ENCODE results near the gene RARG. TPM values are rescaled to one million over a fixed set of nuclear protein-coding genes. Genes with fewer than 3 reads are reported as not detected.
A peak's percentile ranks its signal among the peaks of the same experiment; 100 is the strongest.

RARG gene
- total RNA-seq, 1 donor from 2014 or later = 6.1 TPM

GRCh38 chr12:53174881-53175491 lies 57.0 kb downstream of the RARG start:
- Histone ChIP-seq H3K27me3 (ENCODE audit: control insufficient read depth, insufficient read depth, low read length) (no peaks in the 10 kb centered on the region), H3K4me3 (ENCODE audit: low read depth, low read length) (no peak overlapping the region), H3K36me3 (ENCODE audit: control insufficient read depth, insufficient read depth, low read length) (no peaks in the 10 kb centered on the region)
- DNase-seq (ENCODE audit: low read depth) = no peak
- peak; percentile 25 for TF ChIP-seq CTCF (IDR thresholded peaks at IDR 0.05; ENCODE audit: insufficient read depth, low read length, poor library complexity, severe bottlenecking)

GRCh38 chr12:53173085-53173715 lies 58.8 kb downstream of the RARG start:
- TF ChIP-seq CTCF (IDR thresholded peaks at IDR 0.05; ENCODE audit: insufficient read depth, low read length, poor library complexity, severe bottlenecking) = no peak
- Histone ChIP-seq H3K36me3 (ENCODE audit: control insufficient read depth, insufficient read depth, low read length) (no peaks in the 10 kb centered on the region), H3K4me3 (ENCODE audit: low read depth, low read length) (no peak overlapping the region), H3K27me3 (ENCODE audit: control insufficient read depth, insufficient read depth, low read length) (no peaks in the 10 kb centered on the region)
- DNase-seq (ENCODE audit: low read depth) = no peak

- no peak overlapping the region for H3K4me3 ChIP-seq (ENCODE audit: low read depth, low read length)
- H3K36me3 ChIP-seq (ENCODE audit: control insufficient read depth, insufficient read depth, low read length) = no peaks in the 10 kb centered on the region
- no peak for TF ChIP-seq CTCF (IDR thresholded peaks at IDR 0.05; ENCODE audit: insufficient read depth, low read length, poor library complexity, severe bottlenecking)
- H3K27me3 ChIP-seq (ENCODE audit: control insufficient read depth, insufficient read depth, low read length) = no peaks in the 10 kb centered on the region
- DNase-seq (ENCODE audit: low read depth) = no peak
These were observed 59.7 kb downstream of the RARG start for GRCh38 chr12:53172352-53172751.

GRCh38 chr12:53171725-53172329 lies 60.2 kb downstream of the RARG start:
- no peaks in the 10 kb centered on the region for H3K36me3 ChIP-seq (ENCODE audit: control insufficient read depth, insufficient read depth, low read length)
- no peak for TF ChIP-seq CTCF (IDR thresholded peaks at IDR 0.05; ENCODE audit: insufficient read depth, low read length, poor library complexity, severe bottlenecking)
- no peak overlapping the region for H3K4me3 ChIP-seq (ENCODE audit: low read depth, low read length)
- H3K27me3 ChIP-seq (ENCODE audit: control insufficient read depth, insufficient read depth, low read length) = no peaks in the 10 kb centered on the region
- DNase-seq (ENCODE audit: low read depth) = no peak

DNA sequence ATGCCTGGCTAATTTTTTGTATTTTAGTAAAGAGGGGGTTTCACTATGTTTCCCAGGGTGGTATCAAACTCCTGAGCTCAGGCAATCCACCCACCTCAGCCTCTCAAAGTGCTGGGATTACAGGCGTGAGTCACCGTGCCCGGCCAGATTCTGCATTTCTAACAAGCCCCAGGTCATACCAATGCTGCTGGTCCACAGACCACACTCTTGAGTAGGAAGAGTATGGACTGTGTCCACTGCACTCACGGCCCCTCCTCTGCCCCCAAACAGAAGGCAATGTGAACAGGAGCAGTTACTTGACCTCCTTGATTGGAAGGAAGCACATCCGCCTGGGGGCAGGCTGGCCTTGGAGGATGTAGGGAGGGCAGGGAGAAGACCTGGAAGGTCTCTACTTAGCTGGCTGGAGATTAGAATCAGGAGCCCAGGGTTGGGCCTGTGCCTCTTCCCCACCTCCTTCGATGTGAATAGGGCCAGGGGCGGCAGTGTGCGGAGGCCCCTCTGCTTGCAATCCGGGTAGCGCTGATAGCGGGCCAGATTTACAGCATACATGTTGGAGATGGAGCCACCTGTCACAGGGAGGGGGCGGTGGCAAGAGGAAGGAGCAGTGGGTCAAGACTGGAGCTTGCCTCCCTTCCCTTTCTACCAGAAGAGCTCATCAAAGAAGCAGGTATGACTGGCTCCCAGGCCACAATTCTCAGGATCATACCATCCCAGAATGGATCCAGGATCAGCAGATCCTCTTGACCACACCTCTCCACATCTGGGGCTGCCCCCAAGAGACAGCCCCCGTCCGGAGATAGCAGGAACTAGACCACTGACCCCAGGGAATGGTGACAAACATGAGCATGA lies 60.9 kb downstream of the RARG start:
- DNase-seq (ENCODE audit: low read depth) = no peak
- H3K4me3 ChIP-seq (ENCODE audit: low read depth, low read length) = no peak overlapping the region
- H3K27me3 ChIP-seq (ENCODE audit: control insufficient read depth, insufficient read depth, low read length) = no peaks in the 10 kb centered on the region
- TF ChIP-seq CTCF (IDR thresholded peaks at IDR 0.05; ENCODE audit: insufficient read depth, low read length, poor library complexity, severe bottlenecking) = no peak
- H3K36me3 ChIP-seq (ENCODE audit: control insufficient read depth, insufficient read depth, low read length) = no peaks in the 10 kb centered on the region

Measured in kidney epithelial cell (primary cell).